A549 (cell line): Measurements from ENCODE around the gene TIPARP. TPM values are rescaled to one million over a fixed set of nuclear protein-coding genes. Genes with fewer than 3 reads are reported as not detected.

Experiments used
- ATAC-seq, 2 experiments: fragments of 200-7000 bp in 1 of 2; fragments of >200 bp in 1 of 2; cut with Nextera tagmentation in 1 of 2; cut with Tn5 transposase in 1 of 2; 3 replicates each; pipeline versions ENCODE4 v1.8.0 to v1.9.1; 2018 to 2020; ENCODE audit warnings: mild to moderate bottlenecking in 1 of 2, moderate library complexity in 1 of 2
- CTCF ChIA-PET: fragments of 300-600 bp; sonication (Branson Sonifier 250); formaldehyde crosslinking; extraction: SDS; loops from one replicate; lab custom pipeline; 2021; ENCODE audit warnings: antibody characterized with exemption, inconsistent platforms; lab: Yijun Ruan, JAX
- POLR2A ChIA-PET: fragments of 350-600 bp; formaldehyde crosslinking; extraction: SDS; loops from one replicate; lab custom pipeline; 2021; ENCODE audit warnings: antibody characterized with exemption, inconsistent platforms; lab: Yijun Ruan, JAX
- DNase-seq, 2 experiments: peaks; one replicate each; pipeline versions ENCODE4 v3.0.0 to v3.0.0-alpha.2; 2011 to 2016; ENCODE audit warnings: low read depth in 1 of 2, low spot score in 1 of 2
- FAIRE-seq: peaks from 2 replicates; lab custom pipeline; 2011; peaks lifted over from hg19 to GRCh38; lab: Jason Lieb, UNC
- H3K27ac ChIP-seq, 2 experiments: fragments of >200 bp; sonication (Bioruptor Twin); formaldehyde crosslinking; 3 replicates each; pipeline ENCODE4 v1.5.1; 2016 to 2017
- H3K4me1 ChIP-seq: fragments of >200 bp; sonication (Bioruptor Twin); formaldehyde crosslinking; 3 replicates; pipeline ENCODE4 v1.6.1; 2016
- H3K4me2 ChIP-seq: fragments of >200 bp; sonication (Bioruptor Twin); formaldehyde crosslinking; 3 replicates; pipeline ENCODE4 v1.6.1; 2016
- H3K4me3 ChIP-seq: fragments of >200 bp; sonication (Bioruptor Twin); formaldehyde crosslinking; 3 replicates; pipeline ENCODE4 v1.5.1; 2016
- H3K9me3 ChIP-seq: fragments of >200 bp; sonication (Bioruptor Twin); formaldehyde crosslinking; 3 replicates; pipeline ENCODE4 v1.6.1; 2016
- CBX8 ChIP-seq: fragments of 200-600 bp; sonication (generic); IDR thresholded peaks from 2 replicates; pipeline ENCODE4 v1.6.1; 2016
- CEBPB ChIP-seq, 2 experiments: fragments of >200 bp in 1 of 2; sonication (Bioruptor Twin) in 1 of 2; formaldehyde crosslinking in 1 of 2; IDR thresholded peaks; 2 replicates each; pipeline ENCODE4 v1.6.1; 2012 to 2016
- CHD4 ChIP-seq: fragments of 200-600 bp; sonication (generic); IDR thresholded peaks from 2 replicates; pipeline ENCODE4 v1.6.1; 2016; ENCODE audit warnings: antibody characterized with exemption, mild to moderate bottlenecking, borderline replicate concordance
- CTCF ChIP-seq: fragments of >200 bp; sonication (Bioruptor Twin); formaldehyde crosslinking; IDR thresholded peaks from 3 replicates; pipeline ENCODE4 v1.5.1; 2016
- E2F6 ChIP-seq: IDR thresholded peaks from 2 replicates; pipeline ENCODE4 v1.6.1; 2012; ENCODE audit warnings: low read depth, borderline replicate concordance
- EHF ChIP-seq: fragments of 250-450 bp; sonication (Bioruptor Pico); IDR thresholded peaks from 2 replicates; pipeline ENCODE4 v1.5.0; 2020; ENCODE audit warnings: mild to moderate bottlenecking
- EHMT2 ChIP-seq: fragments of 200-600 bp; sonication (generic); IDR thresholded peaks from 2 replicates; pipeline ENCODE4 v1.6.1; 2016; ENCODE audit warnings: antibody characterized with exemption, low read depth, mild to moderate bottlenecking, moderate library complexity
- ESRRA ChIP-seq: fragments of 150-350 bp; IDR thresholded peaks from 2 replicates; pipeline ENCODE4 v1.6.1; 2014; ENCODE audit warnings: mild to moderate bottlenecking, low read length, borderline replicate concordance
- FOSL2 ChIP-seq, 2 experiments: fragments of 450-650 bp in 1 of 2; fragments of >200 bp in 1 of 2; sonication (Bioruptor Twin) in 1 of 2; formaldehyde crosslinking; IDR thresholded peaks; 2 replicates each; pipeline versions ENCODE4 v1.5.0 to v1.6.1; 2016 to 2020; ENCODE audit warnings: mild to moderate bottlenecking in 1 of 2, moderate library complexity in 1 of 2
- HEYL ChIP-seq: fragments of 250-450 bp; sonication (Bioruptor Pico); IDR thresholded peaks from 2 replicates; pipeline ENCODE4 v1.8.0; 2021; ENCODE audit warnings: mild to moderate bottlenecking, moderate library complexity
- HOXB13 ChIP-seq: fragments of 250-450 bp; sonication (Bioruptor Pico); IDR thresholded peaks from 2 replicates; pipeline ENCODE4 v1.5.0; 2020; ENCODE audit warnings: low read depth, mild to moderate bottlenecking, moderate library complexity
- HOXB5 ChIP-seq: fragments of 250-450 bp; sonication (Bioruptor Pico); IDR thresholded peaks from 2 replicates; pipeline ENCODE4 v1.5.0; 2020; ENCODE audit warnings: mild to moderate bottlenecking, moderate library complexity
- JUNB ChIP-seq: fragments of >200 bp; sonication (Bioruptor Twin); formaldehyde crosslinking; IDR thresholded peaks from 2 replicates; pipeline ENCODE4 v1.6.1; 2016
- KDM1A ChIP-seq: fragments of 200-600 bp; sonication (generic); IDR thresholded peaks from 2 replicates; pipeline ENCODE4 v1.6.1; 2016; ENCODE audit warnings: low read depth, mild to moderate bottlenecking
- KDM5A ChIP-seq: fragments of 200-600 bp; sonication (generic); IDR thresholded peaks from 2 replicates; pipeline ENCODE4 v1.6.1; 2016; ENCODE audit warnings: antibody characterized with exemption, mild to moderate bottlenecking
- MAFK ChIP-seq: fragments of 450-650 bp; IDR thresholded peaks from 2 replicates; pipeline ENCODE4 v1.6.1; 2014; ENCODE audit not compliant: partially characterized antibody
- MAX ChIP-seq: IDR thresholded peaks from 2 replicates; pipeline ENCODE4 v1.6.1; 2012
- MAZ ChIP-seq: fragments of 150-350 bp; IDR thresholded peaks from 2 replicates; pipeline ENCODE4 v1.6.1; 2014; ENCODE audit warnings: antibody characterized with exemption, low read depth, low read length, borderline replicate concordance
- MYC ChIP-seq: IDR thresholded peaks from 2 replicates; pipeline ENCODE4 v1.6.1; 2012; ENCODE audit warnings: mild to moderate bottlenecking, inconsistent platforms, low read length, improper control_type of control experiment, borderline replicate concordance
- NPAS2 ChIP-seq: fragments of 250-450 bp; sonication (Bioruptor Pico); IDR thresholded peaks from 2 replicates; pipeline ENCODE4 v1.8.0; 2022; ENCODE audit warnings: mild to moderate bottlenecking, moderate library complexity, borderline replicate concordance
- NR3C1 ChIP-seq: fragments of >200 bp; sonication (Bioruptor Twin); formaldehyde crosslinking; IDR thresholded peaks from 3 replicates; pipeline ENCODE4 v1.6.1; 2017
- POLR2AphosphoS2 ChIP-seq: conservative IDR thresholded peaks from 2 replicates; pipeline ENCODE4 v1.6.1; 2012; ENCODE audit warnings: low read length, improper control_type of control experiment, inconsistent platforms
- RARB ChIP-seq: fragments of 250-450 bp; sonication (Bioruptor Pico); IDR thresholded peaks from 2 replicates; pipeline ENCODE4 v1.8.0; 2021; ENCODE audit warnings: mild to moderate bottlenecking, moderate library complexity
- RFX5 ChIP-seq: fragments of 450-650 bp; IDR thresholded peaks from 2 replicates; pipeline ENCODE4 v1.7.1; 2014; ENCODE audit warnings: antibody characterized with exemption, mild to moderate bottlenecking, moderate library complexity
- RNF2 ChIP-seq: fragments of 200-600 bp; sonication (generic); IDR thresholded peaks from 2 replicates; pipeline ENCODE4 v1.6.1; 2016; ENCODE audit warnings: low read depth, mild to moderate bottlenecking, antibody characterized with exemption, moderate library complexity, borderline replicate concordance
- SREBF2 ChIP-seq: fragments of 450-650 bp; IDR thresholded peaks from 2 replicates; pipeline ENCODE4 v1.6.1; 2014; ENCODE audit warnings: mild to moderate bottlenecking, moderate library complexity
- TFCP2L1 ChIP-seq: fragments of 250-450 bp; sonication (Bioruptor Pico); IDR thresholded peaks from 2 replicates; pipeline ENCODE4 v1.5.0; 2021; ENCODE audit warnings: mild to moderate bottlenecking
- ZC3H11A ChIP-seq: fragments of 450-650 bp; IDR thresholded peaks from 2 replicates; pipeline ENCODE4 v1.6.1; 2014; ENCODE audit warnings: antibody characterized with exemption, mild to moderate bottlenecking
- WGBS: methylation state at CpG from one replicate; pipeline ENCODE4 v1.1.6; 2017; ENCODE audit errors: missing lambda C conversion rate; 5-methylcytosine and 5-hydroxymethylcytosine counted together
- polyA plus RNA-seq, 4 experiments: library from polyadenylated mRNA; depleted of rRNA in 3 of 4; stranded (reverse); fragments of >200 nt; fragmentation: RNase III in 1 of 4; extraction: RNeasy Plus Mini Kit Qiagen cat#74134 plus additional on column Dnase treatment in 1 of 4; gene quantifications; 2 replicates in 3 of 4; 3 replicates in 1 of 4; pipeline ENCODE4 v1.2.3, GENCODE V29; 2011 to 2017
- TF ChIP-seq, protein P1 (sequence below): IDR thresholded peaks from 2 replicates; pipeline ENCODE4 v1.6.1; 2012
- TF ChIP-seq, protein P2 (sequence below): fragments of 250-450 bp; sonication (Bioruptor Pico); IDR thresholded peaks from 2 replicates; pipeline ENCODE4 v1.5.0; 2021; ENCODE audit warnings: mild to moderate bottlenecking, moderate library complexity, borderline replicate concordance
- TF ChIP-seq, protein P3 (sequence below): fragments of 200-600 bp; sonication (generic); IDR thresholded peaks from 2 replicates; pipeline ENCODE4 v1.6.1; 2016; ENCODE audit warnings: antibody characterized with exemption, mild to moderate bottlenecking, moderate library complexity

Gene TIPARP
- polyA plus RNA-seq, 2 of the 4 experiments (the other 2 are of a cell fraction): 11.8 to 16.5 TPM

DNA sequence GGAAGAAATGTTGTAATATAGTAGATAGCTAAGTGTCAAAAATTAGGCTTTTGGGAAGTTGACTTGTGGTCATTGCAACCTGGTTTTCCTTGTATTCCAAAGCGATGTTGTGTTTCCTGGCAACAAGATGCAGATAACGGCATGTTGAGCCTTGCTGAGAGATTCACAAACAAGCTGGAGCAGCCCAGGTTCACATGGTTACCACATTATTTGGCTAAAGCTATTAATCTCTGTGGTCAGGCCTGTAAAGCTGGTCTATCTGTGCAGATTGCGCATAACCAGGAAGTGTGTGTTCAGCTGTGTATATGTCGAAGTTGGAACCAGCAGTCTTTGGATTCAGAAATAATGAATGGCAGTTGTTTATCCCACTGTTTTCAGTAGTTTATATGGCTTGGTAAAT lies 6.6 kb downstream of the TIPARP start:
- no peak for FAIRE-seq
- ATAC-seq: peak; percentile 77 to 78
- ChIA-PET CTCF (interaction anchor here (0.8 to 2.9 kb wide), 4 partner anchors 13 to 457 kb away, joined by 3 to 10 read pairs (median 4); no protein-coding TSS in a partner anchor), POLR2A (interaction anchor here (1.3 to 1.6 kb wide), 2 partner anchors 137 to 408 kb away, joined by 4 to 7 read pairs; no protein-coding TSS in a partner anchor)
- WGBS: 44% methylated on average over 4 of the region's 4 CpGs
- Histone ChIP-seq H3K4me1 (peaks cover 83% of the 10 kb centered on the region), H3K4me2 (peak overlapping the region; percentile 44), H3K4me3 (no peak overlapping the region), H3K9me3 (no peaks in the 10 kb centered on the region), H3K27ac (no peak overlapping the region)
- peak; percentile 15 to 86 for DNase-seq
- TF ChIP-seq MAZ (no peak), POLR2AphosphoS2 (peak; percentile 57; the same call in 1 of the 2 replicates), EHF (CRISPR knock-in tag) (no peak), TFCP2L1 (CRISPR knock-in tag) (peak; percentile 3; the same call in 1 of the 2 replicates), CEBPB (IDR thresholded peaks at IDR 0.05) (peak in 1 of 2 experiments; percentile 30; a peak in 1 of 4 replicates), RARB (no peak), HOXB13 (CRISPR knock-in tag) (no peak), MAFK (no peak), EHMT2 (no peak), MAX (no peak), CTCF (no peak), KDM1A (no peak), NPAS2 (CRISPR knock-in tag) (no peak), ZC3H11A (no peak), RFX5 (no peak), KDM5A (no peak), HEYL (CRISPR knock-in tag) (no peak), CHD4 (no peak), CBX8 (no peak), ESRRA (no peak), MYC (no peak), SREBF2 (no peak), HOXB5 (CRISPR knock-in tag) (peak; percentile 80), JUNB (no peak), RNF2 (no peak), FOSL2 (IDR thresholded peaks at IDR 0.05) (no peak), FOSL2 (CRISPR knock-in tag; IDR thresholded peaks at IDR 0.05) (no peak), NR3C1 (no peak), E2F6 (no peak)
- TF ChIP-seq, protein P1, sequence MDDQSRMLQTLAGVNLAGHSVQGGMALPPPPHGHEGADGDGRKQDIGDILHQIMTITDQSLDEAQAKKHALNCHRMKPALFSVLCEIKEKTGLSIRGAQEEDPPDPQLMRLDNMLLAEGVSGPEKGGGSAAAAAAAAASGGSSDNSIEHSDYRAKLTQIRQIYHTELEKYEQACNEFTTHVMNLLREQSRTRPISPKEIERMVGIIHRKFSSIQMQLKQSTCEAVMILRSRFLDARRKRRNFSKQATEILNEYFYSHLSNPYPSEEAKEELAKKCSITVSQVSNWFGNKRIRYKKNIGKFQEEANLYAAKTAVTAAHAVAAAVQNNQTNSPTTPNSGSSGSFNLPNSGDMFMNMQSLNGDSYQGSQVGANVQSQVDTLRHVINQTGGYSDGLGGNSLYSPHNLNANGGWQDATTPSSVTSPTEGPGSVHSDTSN: no peak
- TF ChIP-seq, protein P2, sequence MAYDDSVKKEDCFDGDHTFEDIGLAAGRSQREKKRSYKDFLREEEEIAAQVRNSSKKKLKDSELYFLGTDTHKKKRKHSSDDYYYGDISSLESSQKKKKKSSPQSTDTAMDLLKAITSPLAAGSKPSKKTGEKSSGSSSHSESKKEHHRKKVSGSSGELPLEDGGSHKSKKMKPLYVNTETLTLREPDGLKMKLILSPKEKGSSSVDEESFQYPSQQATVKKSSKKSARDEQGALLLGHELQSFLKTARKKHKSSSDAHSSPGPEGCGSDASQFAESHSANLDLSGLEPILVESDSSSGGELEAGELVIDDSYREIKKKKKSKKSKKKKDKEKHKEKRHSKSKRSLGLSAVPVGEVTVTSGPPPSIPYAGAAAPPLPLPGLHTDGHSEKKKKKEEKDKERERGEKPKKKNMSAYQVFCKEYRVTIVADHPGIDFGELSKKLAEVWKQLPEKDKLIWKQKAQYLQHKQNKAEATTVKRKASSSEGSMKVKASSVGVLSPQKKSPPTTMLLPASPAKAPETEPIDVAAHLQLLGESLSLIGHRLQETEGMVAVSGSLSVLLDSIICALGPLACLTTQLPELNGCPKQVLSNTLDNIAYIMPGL (CRISPR knock-in tag): no peak
- TF ChIP-seq, protein P3, sequence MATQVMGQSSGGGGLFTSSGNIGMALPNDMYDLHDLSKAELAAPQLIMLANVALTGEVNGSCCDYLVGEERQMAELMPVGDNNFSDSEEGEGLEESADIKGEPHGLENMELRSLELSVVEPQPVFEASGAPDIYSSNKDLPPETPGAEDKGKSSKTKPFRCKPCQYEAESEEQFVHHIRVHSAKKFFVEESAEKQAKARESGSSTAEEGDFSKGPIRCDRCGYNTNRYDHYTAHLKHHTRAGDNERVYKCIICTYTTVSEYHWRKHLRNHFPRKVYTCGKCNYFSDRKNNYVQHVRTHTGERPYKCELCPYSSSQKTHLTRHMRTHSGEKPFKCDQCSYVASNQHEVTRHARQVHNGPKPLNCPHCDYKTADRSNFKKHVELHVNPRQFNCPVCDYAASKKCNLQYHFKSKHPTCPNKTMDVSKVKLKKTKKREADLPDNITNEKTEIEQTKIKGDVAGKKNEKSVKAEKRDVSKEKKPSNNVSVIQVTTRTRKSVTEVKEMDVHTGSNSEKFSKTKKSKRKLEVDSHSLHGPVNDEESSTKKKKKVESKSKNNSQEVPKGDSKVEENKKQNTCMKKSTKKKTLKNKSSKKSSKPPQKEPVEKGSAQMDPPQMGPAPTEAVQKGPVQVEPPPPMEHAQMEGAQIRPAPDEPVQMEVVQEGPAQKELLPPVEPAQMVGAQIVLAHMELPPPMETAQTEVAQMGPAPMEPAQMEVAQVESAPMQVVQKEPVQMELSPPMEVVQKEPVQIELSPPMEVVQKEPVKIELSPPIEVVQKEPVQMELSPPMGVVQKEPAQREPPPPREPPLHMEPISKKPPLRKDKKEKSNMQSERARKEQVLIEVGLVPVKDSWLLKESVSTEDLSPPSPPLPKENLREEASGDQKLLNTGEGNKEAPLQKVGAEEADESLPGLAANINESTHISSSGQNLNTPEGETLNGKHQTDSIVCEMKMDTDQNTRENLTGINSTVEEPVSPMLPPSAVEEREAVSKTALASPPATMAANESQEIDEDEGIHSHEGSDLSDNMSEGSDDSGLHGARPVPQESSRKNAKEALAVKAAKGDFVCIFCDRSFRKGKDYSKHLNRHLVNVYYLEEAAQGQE: no peak
